ENCODE measurements around the gene B3GNT7.
"Not testable (repeated sequence)": the region's sequence is repeated elsewhere in the genome, so short reads cannot be mapped to it uniquely, and the experiment has no call there.

The B3GNT7 gene

GRCh38 chr2:231398585-231398984, 3.1 kb downstream of the B3GNT7 start:
- TF ChIP-seq POLR2AphosphoS5 (IDR thresholded peaks at IDR 0.05; ENCODE audit: low read depth, low read length) (no peak), POLR2A (IDR thresholded peaks at IDR 0.05; ENCODE audit: low read depth, low read length) (no peak), TAF1 (IDR thresholded peaks at IDR 0.05; ENCODE audit: borderline replicate concordance, low read depth, low read length) (no peak)
- DNase-seq (ENCODE audit: insufficient read length): no peak
- FAIRE-seq: no peak

- no peak for FAIRE-seq
- DNase-seq (ENCODE audit: insufficient read length): no peak
- TF ChIP-seq POLR2AphosphoS5 (IDR thresholded peaks at IDR 0.05; ENCODE audit: low read depth, low read length): no peak
- no peak for TF ChIP-seq TAF1 (IDR thresholded peaks at IDR 0.05; ENCODE audit: borderline replicate concordance, low read depth, low read length)
- no peak for TF ChIP-seq POLR2A (IDR thresholded peaks at IDR 0.05; ENCODE audit: low read depth, low read length)
These were observed 3.7 kb downstream of the B3GNT7 start for GRCh38 chr2:231399046-231399852.

GRCh38 chr2:231399853-231400680, 4.6 kb downstream of the B3GNT7 start:
- TF ChIP-seq POLR2A (IDR thresholded peaks at IDR 0.05; ENCODE audit: low read depth, low read length) (no peak), POLR2AphosphoS5 (IDR thresholded peaks at IDR 0.05; ENCODE audit: low read depth, low read length) (no peak)
- FAIRE-seq (no peak), DNase-seq (ENCODE audit: insufficient read length) (no peak)

GRCh38 chr2:231400681-231401080, 5.2 kb downstream of the B3GNT7 start:
- DNase-seq (ENCODE audit: insufficient read length); FAIRE-seq: not testable (repeated sequence)

- not testable (repeated sequence) for FAIRE-seq; DNase-seq (ENCODE audit: insufficient read length)
These were observed 5.6 kb downstream of the B3GNT7 start for GRCh38 chr2:231401101-231401500.

GRCh38 chr2:231403421-231404182, 8.1 kb downstream of the B3GNT7 start:
- FAIRE-seq; DNase-seq (ENCODE audit: insufficient read length): not testable (repeated sequence)

DNA sequence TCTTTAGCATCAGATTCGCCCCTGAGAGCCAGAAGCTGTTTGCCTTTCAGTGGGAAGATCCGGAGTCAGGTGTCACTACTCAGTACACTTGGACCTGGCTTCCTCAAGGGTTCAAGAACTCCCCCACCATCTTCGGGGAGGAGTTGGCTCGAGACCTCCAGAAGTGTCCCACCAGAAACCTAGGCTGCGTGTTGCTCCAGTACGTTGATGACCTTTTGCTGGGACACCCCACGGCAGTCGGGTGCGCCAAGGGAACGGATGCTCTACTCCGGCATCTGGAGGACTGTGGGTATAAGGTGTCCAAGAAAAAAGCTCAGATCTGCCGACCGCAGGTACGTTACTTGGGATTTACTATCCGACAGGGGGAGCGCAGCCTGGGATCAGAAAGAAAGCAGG, 8.7 kb downstream of the B3GNT7 start:
- not testable (repeated sequence) for FAIRE-seq; DNase-seq (ENCODE audit: insufficient read length)

GRCh38 chr2:231405601-231406367, 10.3 kb downstream of the B3GNT7 start:
- not testable (repeated sequence) for DNase-seq (ENCODE audit: insufficient read length)
- peak; percentile 54 for FAIRE-seq

GRCh38 chr2:231407686-231408085, 12.2 kb downstream of the B3GNT7 start:
- DNase-seq (ENCODE audit: insufficient read length); FAIRE-seq: not testable (repeated sequence)

- not testable (repeated sequence) for DNase-seq (ENCODE audit: insufficient read length); FAIRE-seq
These were observed 12.8 kb downstream of the B3GNT7 start for GRCh38 chr2:231408304-231408703.

DNA sequence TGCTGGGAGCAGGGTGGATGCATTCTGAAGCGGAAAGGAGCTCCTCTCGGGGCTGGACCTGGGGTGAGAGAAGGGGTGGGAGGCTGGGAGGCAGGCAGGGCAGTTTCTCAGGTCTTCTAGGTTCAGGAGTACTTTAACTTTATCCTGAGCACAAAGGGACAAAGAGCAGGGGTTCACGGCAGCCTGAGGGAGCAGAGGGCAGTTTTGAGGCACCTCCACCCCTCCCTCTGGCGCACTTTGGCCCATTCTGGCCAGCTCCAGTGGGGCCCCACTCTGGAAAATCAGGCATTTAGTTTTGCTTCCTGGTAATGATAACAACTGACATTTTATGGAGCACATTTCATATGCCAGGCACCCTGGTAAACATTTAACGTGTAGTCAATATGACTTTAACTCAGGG, 14.3 kb downstream of the B3GNT7 start:
- FAIRE-seq (no peak), DNase-seq (ENCODE audit: insufficient read length) (no peak)
- no peak for TF ChIP-seq POLR2AphosphoS5 (IDR thresholded peaks at IDR 0.05; ENCODE audit: low read depth, low read length)
- TF ChIP-seq TAF1 (IDR thresholded peaks at IDR 0.05; ENCODE audit: borderline replicate concordance, low read depth, low read length): no peak
- no peak for TF ChIP-seq POLR2A (IDR thresholded peaks at IDR 0.05; ENCODE audit: low read depth, low read length)

DNA sequence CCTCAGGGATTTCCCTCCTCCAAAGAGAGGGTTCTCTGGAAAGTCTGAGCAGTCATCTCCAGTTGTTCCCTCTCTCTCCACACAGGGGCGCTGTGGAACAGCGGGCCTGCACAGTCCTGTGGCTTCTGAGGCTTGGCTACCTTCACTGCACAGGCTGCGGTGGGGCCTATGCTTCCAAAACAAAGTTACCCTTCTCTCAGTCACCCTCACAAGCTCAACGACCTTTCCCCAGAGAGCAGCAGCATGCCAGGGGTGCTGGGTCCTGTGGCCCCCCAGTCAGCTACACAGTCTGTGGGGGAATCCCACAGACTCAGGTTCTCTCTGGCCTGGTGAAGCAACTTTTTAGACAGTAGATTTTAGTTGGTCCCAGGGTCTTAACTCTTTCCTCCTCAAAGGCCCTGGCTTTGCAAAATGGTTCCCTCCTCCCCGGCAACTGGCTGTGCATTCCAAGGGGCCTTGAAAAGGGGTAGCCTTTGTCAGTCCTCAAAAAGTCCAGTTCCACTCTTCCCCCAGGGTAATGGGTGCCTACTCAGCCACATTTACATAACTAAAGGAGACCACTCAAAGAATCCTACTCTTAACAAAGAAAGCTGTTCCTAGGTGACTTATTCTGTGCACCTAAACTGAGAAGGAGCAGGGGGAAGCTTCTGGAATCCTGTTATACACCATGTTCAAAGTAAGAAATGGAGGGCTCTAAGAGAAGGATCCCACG, 14.9 kb downstream of the B3GNT7 start:
- FAIRE-seq: no peak
- DNase-seq (ENCODE audit: insufficient read length): no peak
- TF ChIP-seq POLR2AphosphoS5 (IDR thresholded peaks at IDR 0.05; ENCODE audit: low read depth, low read length) (no peak), TAF1 (IDR thresholded peaks at IDR 0.05; ENCODE audit: borderline replicate concordance, low read depth, low read length) (no peak), POLR2A (IDR thresholded peaks at IDR 0.05; ENCODE audit: low read depth, low read length) (no peak)
